HG03571 (cell line): ENCODE results near the gene RALGAPB.

Experiments used
- ATAC-seq: cut with Tn5 transposase; IDR thresholded peaks from one replicate; pipeline ENCODE4 v1.9.1; 2021; ENCODE audit not compliant: unreplicated experiment

Gene RALGAPB

DNA sequence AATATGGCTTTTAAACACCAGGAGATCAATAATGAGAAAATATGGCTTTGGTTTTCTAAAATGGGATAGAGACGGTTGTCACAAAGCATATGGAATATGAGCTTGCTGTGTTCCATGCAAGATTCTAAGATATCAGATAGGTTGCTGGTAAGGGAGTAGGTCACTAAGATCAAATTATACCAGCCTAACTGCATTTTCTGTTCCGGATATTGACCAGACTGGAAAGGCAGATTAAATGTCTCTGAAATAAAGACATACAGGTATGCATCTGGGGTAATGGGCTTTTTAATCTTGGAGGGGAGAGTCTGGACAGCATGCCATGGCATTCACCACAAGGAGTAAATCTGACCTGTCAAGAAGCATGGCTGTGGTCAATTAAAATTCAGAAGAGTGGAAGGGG lies 73.1 kb downstream of the RALGAPB start:
- ATAC-seq = no peak

DNA sequence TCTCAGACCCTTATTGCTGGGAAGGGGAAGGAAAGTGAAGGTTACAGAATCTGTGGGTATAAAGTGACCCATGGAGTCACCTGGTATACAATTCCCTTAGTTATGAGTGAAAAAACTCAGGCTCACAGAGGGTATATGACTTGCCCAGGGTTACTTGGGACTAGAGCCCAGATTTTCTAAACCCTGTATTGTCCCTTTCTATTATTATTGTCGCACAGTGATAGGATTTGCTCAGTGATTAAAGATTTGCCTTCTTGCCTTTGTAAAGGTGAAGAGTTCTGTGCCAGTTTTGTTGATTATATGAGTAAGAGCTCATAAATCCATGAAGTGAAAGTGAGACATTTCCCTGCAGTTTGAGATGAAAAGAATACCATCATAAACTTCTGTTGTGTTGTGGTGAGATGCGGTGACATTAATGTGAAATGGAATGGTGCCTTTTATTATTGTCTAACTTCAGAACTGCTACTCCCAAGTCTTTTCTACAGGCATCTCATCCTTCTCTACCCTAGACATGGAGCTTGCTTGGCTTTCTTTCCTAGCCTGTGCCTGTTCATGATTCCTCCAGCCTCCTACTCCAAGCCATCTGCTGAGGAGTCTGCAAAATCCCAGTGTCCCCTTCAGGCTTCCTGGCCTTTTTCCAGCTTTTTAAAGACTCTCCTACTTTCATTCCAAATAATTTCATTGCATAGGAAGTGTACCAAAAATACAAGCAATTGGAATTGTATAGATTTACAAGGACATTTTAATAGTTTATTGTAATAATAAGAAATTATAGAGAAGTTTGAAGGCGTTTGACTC lies 74.8 kb downstream of the RALGAPB start:
- ATAC-seq = no peak

DNA sequence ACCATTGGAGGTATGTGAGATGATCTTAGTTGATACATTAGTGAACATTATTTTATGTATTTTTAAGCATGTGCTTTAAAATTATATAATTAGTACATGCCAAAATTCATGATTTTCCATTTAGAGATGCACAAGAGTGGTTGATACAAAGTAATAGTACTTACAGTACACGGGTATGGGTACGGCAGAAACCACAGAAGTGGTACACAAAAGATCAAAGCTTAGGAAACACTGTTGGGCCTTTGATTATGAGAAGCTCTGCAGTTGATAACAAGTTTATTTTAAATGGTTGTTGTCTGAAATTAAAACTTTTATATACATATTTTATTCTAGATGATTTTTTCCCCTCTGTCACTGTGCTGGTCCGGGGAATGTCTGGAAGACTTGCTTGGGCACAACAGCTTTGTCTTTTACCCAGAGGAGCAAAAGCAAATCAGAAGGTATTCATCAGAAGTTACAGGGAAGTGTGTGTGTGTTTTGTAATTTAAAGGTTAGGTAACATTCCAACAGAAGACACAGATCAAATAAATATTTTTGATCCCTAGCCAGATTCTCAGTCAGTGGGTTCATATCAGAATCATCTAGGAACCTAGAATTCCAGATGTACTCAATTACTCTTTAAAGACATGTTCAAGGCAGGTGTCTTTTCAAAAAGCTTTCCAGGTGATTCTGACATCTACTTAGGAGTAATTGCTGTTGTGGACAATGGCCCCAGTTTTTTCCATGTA lies 75.9 kb downstream of the RALGAPB start:
- ATAC-seq = no peak

DNA sequence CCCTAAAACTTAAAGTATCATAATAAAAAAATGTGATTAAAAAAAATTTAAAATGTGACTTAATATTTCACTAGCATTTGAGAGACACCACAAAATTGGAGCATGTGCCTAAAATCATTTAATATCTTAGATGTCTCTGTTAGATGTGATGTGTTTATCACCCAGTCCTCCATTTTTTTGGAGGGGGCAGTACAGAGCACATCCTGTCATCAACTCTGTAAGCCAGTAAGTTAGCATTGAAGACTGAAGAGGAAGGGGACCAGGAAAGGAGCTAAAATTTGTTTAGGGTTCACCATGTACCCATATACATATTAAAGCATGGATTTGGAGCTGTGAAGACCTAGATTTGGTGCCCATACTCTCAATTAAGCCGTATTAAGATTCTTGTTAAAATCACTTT lies 77.6 kb downstream of the RALGAPB start:
- no peak for ATAC-seq

GRCh38 chr20:38551056-38551626 lies 78.5 kb downstream of the RALGAPB start:
- ATAC-seq = no peak

GRCh38 chr20:38554986-38555385 lies 82.3 kb downstream of the RALGAPB start:
- ATAC-seq = no peak

GRCh38 chr20:38555395-38555794 lies 82.8 kb downstream of the RALGAPB start:
- no peak for ATAC-seq

GRCh38 chr20:38557174-38557573 lies 84.5 kb downstream of the RALGAPB start:
- ATAC-seq = no peak

- no peak for ATAC-seq
Observed at GRCh38 chr20:38558596-38559360, 86.1 kb downstream of the RALGAPB start.

DNA sequence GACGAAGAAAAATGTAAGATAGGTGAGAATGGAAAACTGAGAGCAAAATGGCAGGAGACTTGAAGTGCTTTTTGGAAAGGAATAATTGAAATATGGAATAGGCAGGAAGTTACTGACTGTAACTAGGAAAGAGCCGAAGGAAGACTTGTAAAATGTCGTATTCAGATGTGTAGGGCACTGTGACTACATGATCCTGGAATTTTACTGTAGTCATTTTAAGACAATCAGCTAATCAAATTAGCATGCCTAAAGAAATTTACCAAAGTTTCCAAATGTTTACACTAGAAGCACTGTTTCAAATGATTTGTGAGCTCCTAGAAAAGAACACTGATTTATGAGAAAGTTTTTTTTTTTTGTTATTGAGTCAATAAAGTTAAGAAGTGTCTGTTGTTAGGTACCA lies 87.1 kb downstream of the RALGAPB start:
- no peak for ATAC-seq

DNA sequence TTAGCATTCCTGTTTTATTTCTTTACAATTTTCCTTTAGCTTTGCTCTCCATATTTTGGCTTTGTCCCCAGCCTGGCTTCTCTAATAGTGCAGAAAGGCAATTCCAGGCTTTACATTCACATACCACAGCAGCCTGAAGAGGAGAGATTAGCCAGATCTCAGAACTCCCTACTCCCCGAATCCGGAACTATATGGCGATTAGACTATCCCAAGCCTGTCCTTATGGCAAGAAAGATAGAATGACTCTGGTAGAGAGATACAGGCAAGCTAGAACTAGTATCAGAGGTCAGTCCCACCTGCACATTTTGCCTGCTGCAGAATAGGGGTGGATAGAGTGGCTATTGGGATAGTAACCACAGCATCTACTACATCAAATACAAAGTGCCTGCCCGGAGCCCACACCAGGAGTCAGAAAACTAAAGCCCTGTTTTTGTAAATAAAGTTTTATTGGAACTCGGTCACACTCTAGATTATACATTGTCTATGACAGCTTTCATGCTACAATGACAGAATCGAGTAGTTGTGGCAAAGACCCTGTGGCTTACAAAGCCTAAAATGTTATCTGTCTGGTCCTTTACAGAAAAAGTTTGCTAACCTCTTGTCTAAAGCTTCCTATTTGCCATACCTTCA lies 91.3 kb downstream of the RALGAPB start:
- no peak for ATAC-seq

DNA sequence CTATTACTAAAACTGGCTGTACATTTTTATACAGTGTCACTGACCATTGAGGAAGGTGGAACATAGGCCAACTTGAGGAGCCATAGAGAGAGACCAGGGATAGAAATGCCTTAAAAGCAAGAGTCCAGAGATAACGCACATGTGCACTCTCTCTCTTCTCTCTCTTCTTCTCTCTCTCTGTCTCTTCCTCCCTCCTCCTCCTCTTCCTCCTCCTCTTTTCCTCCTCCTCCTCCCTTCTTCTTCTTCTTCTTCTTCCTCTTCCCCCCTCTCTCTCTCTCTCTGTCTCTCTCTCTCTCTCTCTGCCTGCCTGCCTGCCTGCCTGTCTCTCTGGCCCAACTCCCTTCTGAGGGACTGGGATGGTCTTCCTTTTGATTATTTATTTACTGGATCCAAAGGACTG lies 92.0 kb downstream of the RALGAPB start:
- ATAC-seq = no peak

- ATAC-seq = no peak
Observed at GRCh38 chr20:38566036-38566598, 93.5 kb downstream of the RALGAPB start.

DNA sequence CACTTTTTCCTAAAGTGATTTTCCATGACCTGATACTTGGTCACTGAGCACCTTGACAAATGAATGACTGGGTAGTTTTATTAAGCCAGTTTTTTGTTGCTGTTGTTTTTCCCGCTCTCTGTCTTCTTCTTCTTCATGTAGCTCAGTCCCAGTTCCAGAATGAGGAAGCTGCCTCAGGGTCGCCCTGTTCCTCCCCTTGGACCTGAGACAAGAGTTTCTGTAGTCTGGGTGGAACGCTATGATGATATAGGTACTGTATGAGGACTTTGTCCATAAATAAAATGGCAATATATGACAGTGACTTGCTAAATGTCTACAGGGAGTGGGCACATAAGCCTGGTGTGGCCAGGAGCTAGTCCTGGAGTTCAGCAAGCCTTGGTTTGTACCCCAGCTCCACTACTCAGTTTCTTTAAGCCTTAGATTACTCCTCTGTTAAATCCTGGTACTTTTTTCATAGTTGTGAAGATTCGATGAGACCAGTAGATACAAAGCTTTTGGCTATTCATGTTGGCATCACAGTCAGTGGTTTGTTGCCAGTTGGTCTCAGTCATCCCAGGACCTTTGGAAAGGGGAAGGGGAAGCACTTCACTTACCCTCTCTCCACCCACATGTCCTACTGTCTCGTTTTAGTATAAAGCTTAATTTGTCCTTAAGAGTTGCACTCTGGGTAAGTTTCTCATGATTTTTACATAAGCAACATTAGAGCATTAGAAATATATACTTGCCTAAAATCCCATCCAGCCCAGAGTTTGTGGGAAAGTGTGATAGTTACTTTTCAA lies 97.3 kb downstream of the RALGAPB start:
- ATAC-seq = no peak

GRCh38 chr20:38573413-38573812 lies 100.8 kb downstream of the RALGAPB start:
- no peak for ATAC-seq

- no peak for ATAC-seq
Observed at GRCh38 chr20:38579219-38579910, 106.7 kb downstream of the RALGAPB start.

DNA sequence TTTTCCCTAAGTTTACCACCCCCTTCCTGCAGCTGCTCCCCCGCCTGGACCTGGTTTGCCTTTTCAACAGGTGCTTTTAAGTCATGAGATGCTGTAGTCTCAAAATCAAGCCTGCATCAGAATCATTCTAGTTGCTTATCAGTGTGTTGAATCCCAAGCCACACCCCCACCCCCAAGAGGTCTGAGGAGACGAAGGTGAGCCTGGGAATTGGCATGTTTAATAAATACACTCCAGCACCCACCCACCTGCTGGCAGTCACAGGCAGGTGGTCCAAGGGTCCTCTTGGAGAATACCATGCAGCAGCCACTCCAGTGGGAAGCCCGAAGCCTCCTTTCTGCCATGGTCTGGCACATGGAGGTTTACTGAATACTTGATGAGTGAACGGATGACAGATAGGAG lies 107.3 kb downstream of the RALGAPB start:
- no peak for ATAC-seq

GRCh38 chr20:38581013-38581412 lies 108.4 kb downstream of the RALGAPB start, which contains the start of gene ADIG:
Gene ADIG (plus strand): TSS chr20:38581197. CDS start chr20:38581251, 54 bp downstream.
- ATAC-seq = no peak

DNA sequence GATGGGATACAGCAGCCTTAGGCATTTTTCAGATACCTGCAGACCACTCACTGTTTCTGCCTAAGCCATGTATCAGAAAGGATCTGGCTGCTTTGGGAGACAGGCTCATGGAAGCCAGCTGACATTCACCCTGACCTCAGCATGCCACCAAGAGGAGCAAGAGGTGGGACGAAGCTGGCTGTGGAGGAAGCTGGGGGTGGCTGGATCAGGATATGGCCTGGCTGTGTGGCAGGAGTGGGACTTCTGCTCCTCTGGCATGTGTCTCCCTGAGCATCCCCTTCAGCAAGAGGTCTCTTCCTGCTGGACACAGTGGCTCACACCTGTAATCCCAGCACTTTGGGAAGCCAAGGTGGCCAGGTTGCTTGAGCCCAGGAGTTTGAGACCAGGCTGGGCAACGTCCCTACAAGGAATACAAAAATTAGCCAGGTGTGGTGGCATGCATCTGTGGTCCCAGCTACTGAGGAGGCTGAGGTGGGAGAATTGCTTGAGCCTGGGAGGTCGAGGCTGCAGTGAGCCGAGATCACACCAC lies 109.3 kb downstream of the RALGAPB start:
- ATAC-seq = no peak
